Breast epithelium (tissue), 4 donors: ENCODE results near the gene HIVEP2. TPM values are rescaled to one million over a fixed set of nuclear protein-coding genes. Genes with fewer than 3 reads are reported as not detected.

ENCODE experiments used
- DNase-seq, 2 donors: peaks; one replicate each; pipeline ENCODE4 v3.0.0-alpha.2; 2019; ENCODE audit warnings: low spot score in 2 of 2
- H3K27ac ChIP-seq, 2 donors: fragments of 200-600 bp; sonication (generic) in 1 of 2; one replicate each; pipeline ENCODE4 v1.5.1; 2016 to 2019; ENCODE audit warnings: mild to moderate bottlenecking in 1 of 2
- H3K27me3 ChIP-seq, 2 donors: fragments of 200-600 bp; sonication (generic) in 1 of 2; one replicate each; pipeline versions ENCODE4 v1.5.1 to v1.6.0; 2017 to 2019; ENCODE audit warnings: control low read depth in 1 of 2, mild to moderate bottlenecking in 1 of 2
- H3K36me3 ChIP-seq: fragments of 200-600 bp; one replicate; pipeline ENCODE4 v1.5.1; 2019
- H3K4me1 ChIP-seq, 2 donors: fragments of 200-600 bp; sonication (generic); one replicate each; pipeline ENCODE4 v1.5.1; 2016 to 2019; ENCODE audit warnings: control low read depth in 1 of 2
- H3K4me3 ChIP-seq, 3 donors: fragments of 200-600 bp; sonication (generic); 1 replicate in 2 of 3; 2 replicates in 1 of 3; pipeline ENCODE4 v1.5.1; 2016 to 2019; ENCODE audit warnings: mild to moderate bottlenecking in 3 of 3, moderate library complexity in 2 of 3
- H3K9me3 ChIP-seq, 2 donors: fragments of 200-600 bp; sonication (generic) in 1 of 2; one replicate each; pipeline ENCODE4 v1.5.1; 2016 to 2019; ENCODE audit warnings: control low read depth in 1 of 2
- POLR2A ChIP-seq: fragments of 450-650 bp; IDR thresholded peaks from one replicate; pipeline ENCODE4 v1.6.1; 2016; ENCODE audit warnings: antibody characterized with exemption, mild to moderate bottlenecking, moderate library complexity
- POLR2AphosphoS5 ChIP-seq, 3 donors: sonication (generic); formaldehyde crosslinking; IDR thresholded peaks; one replicate each; pipeline ENCODE4 v1.6.1; 2017; ENCODE audit warnings: antibody characterized with exemption in 3 of 3
- intact Hi-C: fragments of 100-400 bp; cut with DNase I; formaldehyde crosslinking; loops from one replicate; pipeline ENCODE4 v1.15.1; 2023; ENCODE audit warnings: low total_unique reads
- total RNA-seq, 3 donors: library from RNA; depleted of rRNA; stranded (reverse); fragments of >200 nt; gene quantifications; one replicate each; pipeline ENCODE4 v1.1.0, GENCODE V29; 2016
- TF ChIP-seq, protein P1 (sequence below), 3 donors: fragments of 450-650 bp; IDR thresholded peaks; one replicate each; pipeline ENCODE4 v1.5.1; 2016 to 2017; ENCODE audit warnings: antibody characterized with exemption in 3 of 3, mild to moderate bottlenecking in 3 of 3, moderate library complexity in 3 of 3

Gene HIVEP2
- total RNA-seq, 3 donors from 2014 or later = 20.6 to 25.0 (median 23.9) TPM

DNA sequence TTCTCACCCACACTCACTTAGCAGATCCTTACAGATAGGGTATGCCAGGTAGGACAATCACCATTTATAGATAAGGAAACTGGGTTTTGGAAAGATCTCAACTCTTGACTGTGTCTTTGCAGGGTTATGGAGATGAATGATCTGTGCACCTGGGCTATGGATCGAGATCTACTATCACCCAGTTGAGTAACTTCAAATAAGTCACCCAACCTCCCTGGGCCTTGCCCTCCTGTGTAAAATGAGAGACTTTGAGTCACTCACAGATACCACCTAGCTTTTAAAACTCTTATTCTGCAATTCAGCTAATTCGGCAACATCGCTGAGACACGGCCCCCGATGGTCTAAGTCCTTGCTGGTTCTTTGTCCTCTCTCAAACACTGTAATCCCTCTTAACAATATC is 53.5 kb downstream of the HIVEP2 start:
- intact Hi-C loops = no loop called here
- TF ChIP-seq POLR2AphosphoS5 (IDR thresholded peaks at IDR 0.05) = no peak
- TF ChIP-seq, protein P1, sequence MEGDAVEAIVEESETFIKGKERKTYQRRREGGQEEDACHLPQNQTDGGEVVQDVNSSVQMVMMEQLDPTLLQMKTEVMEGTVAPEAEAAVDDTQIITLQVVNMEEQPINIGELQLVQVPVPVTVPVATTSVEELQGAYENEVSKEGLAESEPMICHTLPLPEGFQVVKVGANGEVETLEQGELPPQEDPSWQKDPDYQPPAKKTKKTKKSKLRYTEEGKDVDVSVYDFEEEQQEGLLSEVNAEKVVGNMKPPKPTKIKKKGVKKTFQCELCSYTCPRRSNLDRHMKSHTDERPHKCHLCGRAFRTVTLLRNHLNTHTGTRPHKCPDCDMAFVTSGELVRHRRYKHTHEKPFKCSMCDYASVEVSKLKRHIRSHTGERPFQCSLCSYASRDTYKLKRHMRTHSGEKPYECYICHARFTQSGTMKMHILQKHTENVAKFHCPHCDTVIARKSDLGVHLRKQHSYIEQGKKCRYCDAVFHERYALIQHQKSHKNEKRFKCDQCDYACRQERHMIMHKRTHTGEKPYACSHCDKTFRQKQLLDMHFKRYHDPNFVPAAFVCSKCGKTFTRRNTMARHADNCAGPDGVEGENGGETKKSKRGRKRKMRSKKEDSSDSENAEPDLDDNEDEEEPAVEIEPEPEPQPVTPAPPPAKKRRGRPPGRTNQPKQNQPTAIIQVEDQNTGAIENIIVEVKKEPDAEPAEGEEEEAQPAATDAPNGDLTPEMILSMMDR (IDR thresholded peaks at IDR 0.05) = no peak
- no peak for TF ChIP-seq POLR2A

DNA sequence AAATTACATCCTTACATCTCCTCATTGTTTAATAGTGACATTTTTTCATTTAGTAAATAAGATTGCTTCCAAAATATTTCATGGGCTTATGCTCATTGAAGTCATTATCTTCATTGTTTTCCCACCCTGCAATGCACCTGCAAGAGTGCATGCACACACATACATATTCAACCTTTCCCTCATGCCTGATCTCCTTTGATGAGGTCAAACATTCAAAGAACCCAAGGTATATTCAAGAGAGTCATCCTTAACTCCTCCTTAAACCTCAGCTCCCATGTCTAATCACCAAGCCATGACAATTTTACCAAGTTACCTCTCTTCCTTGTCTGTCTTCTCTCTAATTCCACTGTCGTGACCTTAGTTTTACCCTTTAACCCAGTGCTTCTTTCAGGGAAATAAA is 56.5 kb downstream of the HIVEP2 start:
- Histone ChIP-seq H3K4me1 (no peaks in the 10 kb centered on the region), H3K9me3 (no peaks in the 10 kb centered on the region), H3K27ac (no peak overlapping the region), H3K4me3 (no peak overlapping the region), H3K36me3 (no peaks in the 10 kb centered on the region), H3K27me3 (no peaks in the 10 kb centered on the region)
- no peak for TF ChIP-seq POLR2A
- no peak for TF ChIP-seq POLR2AphosphoS5 (IDR thresholded peaks at IDR 0.05)
- TF ChIP-seq, protein P1 (IDR thresholded peaks at IDR 0.05) = no peak
- intact Hi-C loops = no loop called here
- no peak for DNase-seq

More for the DNA sequence above, 53.5 kb downstream of the HIVEP2 start:
- no peak overlapping the region for H3K27ac ChIP-seq
- no peaks in the 10 kb centered on the region for H3K4me1 ChIP-seq
- H3K9me3 ChIP-seq = no peaks in the 10 kb centered on the region
- H3K36me3 ChIP-seq = no peaks in the 10 kb centered on the region
- DNase-seq = no peak
- no peak overlapping the region for H3K4me3 ChIP-seq
- no peaks in the 10 kb centered on the region for H3K27me3 ChIP-seq

DNA sequence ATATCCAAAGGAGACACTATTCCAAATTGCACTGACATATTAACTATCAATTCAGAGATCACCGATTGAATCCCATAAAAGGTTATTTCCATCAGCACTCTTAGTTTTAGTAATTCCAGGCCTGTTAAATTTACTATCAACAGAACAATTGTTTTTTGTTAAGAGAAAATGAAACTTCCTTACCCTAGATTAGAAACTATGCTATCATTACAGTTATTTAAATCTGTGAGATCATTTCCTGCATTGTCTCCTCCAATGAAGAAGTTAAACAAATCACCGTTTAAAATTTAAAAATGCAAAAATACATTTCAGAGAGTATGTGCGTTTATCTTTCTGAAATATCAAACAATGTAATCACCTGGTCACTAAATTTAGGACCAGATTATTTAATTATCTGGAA is 57.5 kb downstream of the HIVEP2 start:
- Histone ChIP-seq H3K9me3 (no peaks in the 10 kb centered on the region), H3K4me1 (no peaks in the 10 kb centered on the region), H3K27me3 (no peaks in the 10 kb centered on the region), H3K36me3 (no peaks in the 10 kb centered on the region), H3K4me3 (no peak overlapping the region), H3K27ac (no peak overlapping the region)
- TF ChIP-seq, protein P1 (IDR thresholded peaks at IDR 0.05) = no peak
- TF ChIP-seq POLR2A (no peak), POLR2AphosphoS5 (IDR thresholded peaks at IDR 0.05) (no peak)
- intact Hi-C loops = no loop called here
- no peak for DNase-seq

DNA sequence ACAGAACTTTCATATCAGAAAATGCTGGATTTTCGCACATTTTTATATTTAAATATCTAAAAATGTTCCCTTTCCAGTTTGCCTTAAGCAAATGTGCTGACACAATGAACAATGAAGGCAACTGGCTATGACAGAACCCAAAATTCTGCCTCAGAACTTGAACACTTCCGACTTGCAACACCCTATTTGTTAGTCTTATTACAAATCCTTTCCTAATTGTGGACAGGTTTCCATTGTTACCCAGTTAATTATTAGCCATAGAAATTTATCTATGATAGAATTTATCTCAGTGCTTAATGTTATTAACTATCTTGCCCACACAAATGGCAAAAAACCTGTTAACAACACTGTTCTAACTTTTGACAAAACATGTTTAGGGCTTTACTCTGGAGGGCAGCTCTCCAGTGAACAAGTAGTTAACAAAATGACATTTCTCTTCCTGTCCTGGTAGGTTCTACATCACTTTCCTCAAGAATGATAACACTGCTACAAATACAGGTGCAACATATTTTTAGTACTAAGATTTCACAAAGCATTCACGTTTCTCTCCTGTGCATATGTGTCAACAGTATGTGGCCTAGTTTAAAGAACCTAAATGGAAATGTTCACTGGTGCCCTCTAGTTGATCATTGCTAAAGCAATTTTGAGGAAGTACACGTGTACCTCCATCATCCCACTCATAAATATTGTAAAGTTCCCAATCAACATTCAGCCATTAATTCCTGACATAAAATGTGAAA is 58.4 kb downstream of the HIVEP2 start:
- Histone ChIP-seq H3K9me3 (no peaks in the 10 kb centered on the region), H3K27ac (peak overlapping the region in 1 of 2 donors; percentile 81), H3K4me3 (no peak overlapping the region), H3K27me3 (no peaks in the 10 kb centered on the region), H3K36me3 (no peaks in the 10 kb centered on the region), H3K4me1 (no peaks in the 10 kb centered on the region)
- intact Hi-C loops = no loop called here
- no peak for DNase-seq
- TF ChIP-seq, protein P1 (IDR thresholded peaks at IDR 0.05) = peak in 1 of 3 donors; percentile 13
- TF ChIP-seq POLR2AphosphoS5 (IDR thresholded peaks at IDR 0.05) (no peak), POLR2A (no peak)

DNA sequence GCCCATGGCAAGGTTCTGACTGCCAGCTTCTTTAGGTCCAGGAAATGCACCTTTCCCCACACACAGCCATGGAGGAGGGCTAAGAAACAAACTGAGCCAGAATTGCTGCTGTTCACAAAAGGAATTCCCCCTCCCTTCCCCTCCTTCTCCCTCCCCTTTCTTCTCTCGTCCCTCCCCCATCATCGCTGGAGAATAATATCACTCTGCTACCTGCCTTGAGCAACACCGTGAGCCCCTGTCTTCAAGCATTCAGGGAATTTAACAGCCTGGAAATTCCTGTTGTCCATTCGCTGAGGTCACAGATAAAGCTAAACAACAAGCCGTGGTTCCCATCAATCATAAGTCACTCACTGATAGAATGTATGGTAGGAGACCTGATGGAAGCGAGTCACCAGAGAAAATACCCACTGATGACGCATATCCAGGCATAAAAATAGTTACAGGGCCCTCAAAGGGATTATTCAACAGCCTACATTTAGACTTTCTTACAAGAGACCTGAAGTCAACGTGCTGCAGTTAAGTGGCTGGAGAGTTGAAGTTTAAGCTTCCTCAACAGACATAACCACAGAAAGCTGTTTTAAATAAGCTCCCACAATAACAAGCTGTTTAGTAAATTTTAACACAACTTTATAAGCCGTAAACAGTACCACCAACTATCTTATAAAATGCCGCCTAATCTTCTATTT is 59.7 kb downstream of the HIVEP2 start:
- H3K27me3 ChIP-seq = no peaks in the 10 kb centered on the region
- H3K4me3 ChIP-seq = peak overlapping the region; percentile 24 to 53 (median 45)
- peak overlapping the region; percentile 71 to 81 for H3K27ac ChIP-seq
- H3K4me1 ChIP-seq = no peaks in the 10 kb centered on the region
- peak in 1 of 2 donors; percentile 26 for DNase-seq
- intact Hi-C loops = no loop called here
- H3K36me3 ChIP-seq = no peaks in the 10 kb centered on the region
- H3K9me3 ChIP-seq = no peaks in the 10 kb centered on the region
- TF ChIP-seq, protein P1 (IDR thresholded peaks at IDR 0.05) = no peak
- peak in 2 of 3 donors; percentile 28 to 46 for TF ChIP-seq POLR2AphosphoS5 (IDR thresholded peaks at IDR 0.05)
